Hematopoietic multipotent progenitor cell treated with erythropoietin and hydrocortisone succinate and interleukin-3 and kit ligand, for 4 days (in vitro differentiated cells): ENCODE data around the gene IGFBP2.

Source experiments
- DNase-seq: peaks from one replicate; pipeline ENCODE4 v3.0.0-alpha.2; 2015

IGFBP2 gene

GRCh38 chr2:216616083-216616678 lies 17.0 kb upstream of the IGFBP2 start:
- no peak for DNase-seq

- DNase-seq: no peak
Measured at GRCh38 chr2:216617159-216617815, 15.9 kb upstream of the IGFBP2 start.

- DNase-seq: no peak
Measured at GRCh38 chr2:216618785-216619184, 14.4 kb upstream of the IGFBP2 start.

- DNase-seq: peak; percentile 71
Measured at GRCh38 chr2:216619411-216620393, 13.5 kb upstream of the IGFBP2 start.

GRCh38 chr2:216620786-216621185 lies 12.4 kb upstream of the IGFBP2 start:
- no peak for DNase-seq

GRCh38 chr2:216621292-216621691 lies 11.9 kb upstream of the IGFBP2 start:
- no peak for DNase-seq

GRCh38 chr2:216622526-216622925 lies 10.7 kb upstream of the IGFBP2 start:
- DNase-seq: no peak

GRCh38 chr2:216624251-216624650 lies 9.0 kb upstream of the IGFBP2 start:
- no peak for DNase-seq

GRCh38 chr2:216626168-216626874 lies 6.9 kb upstream of the IGFBP2 start:
- DNase-seq: no peak

GRCh38 chr2:216626875-216627245 lies 6.4 kb upstream of the IGFBP2 start:
- DNase-seq: no peak

GRCh38 chr2:216629784-216630183 lies 3.4 kb upstream of the IGFBP2 start:
- no peak for DNase-seq

GRCh38 chr2:216632346-216632951 lies 771 bp upstream of the IGFBP2 start:
- no peak for DNase-seq

- DNase-seq: peak; percentile 36
Measured at GRCh38 chr2:216633616-216634369, 573 bp downstream of the IGFBP2 start.

GRCh38 chr2:216634370-216635148 lies 1.3 kb downstream of the IGFBP2 start:
- DNase-seq: peak; percentile 24

- DNase-seq: peak; percentile 20
Measured at GRCh38 chr2:216635171-216635570, 2.0 kb downstream of the IGFBP2 start.

GRCh38 chr2:216635701-216636550 lies 2.7 kb downstream of the IGFBP2 start:
- no peak for DNase-seq

- DNase-seq: peak; percentile 58
Measured at GRCh38 chr2:216636551-216637450, 3.6 kb downstream of the IGFBP2 start.

- no peak for DNase-seq
Measured at GRCh38 chr2:216637472-216637871, 4.3 kb downstream of the IGFBP2 start.
